ENCODE measurements around the gene GATAD2B. TPM values are rescaled to one million over a fixed set of nuclear protein-coding genes. Genes with fewer than 3 reads are reported as not detected.

GATAD2B gene
- polyA plus RNA-seq, 3 donors, result 1.1 to 11.0 (median 2.0) TPM

GRCh38 chr1:153926405-153926804 lies 3.6 kb upstream of the GATAD2B start:
- no peak overlapping the region for H3K4me3 Mint-ChIP-seq
- H3K79me2 ChIP-seq (ENCODE audit: insufficient read depth, low read length), result peaks cover 12% of the 10 kb centered on the region
- no peak overlapping the region for H3K27ac ChIP-seq (ENCODE audit: low read depth in 1 of 2, low read length in 2 of 2)
- peaks cover 32% of the 10 kb centered on the region for H4K20me1 ChIP-seq (ENCODE audit: insufficient read depth, low read length)
- no peak overlapping the region for H3K4me2 ChIP-seq (replicated peaks; ENCODE audit: extremely low read depth, low read length, poor library complexity, severe bottlenecking)
- WGBS (ENCODE audit: insufficient coverage), result 96% methylated on average over 3 of the region's 4 CpGs
- TF ChIP-seq CTCF (IDR thresholded peaks at IDR 0.05), result no peak
- H3K4me3 ChIP-seq (replicated peaks in 1 of 3; ENCODE audit: low read depth in 2 of 3, low read length in 3 of 3), result no peak overlapping the region
- no peak for DNase-seq
- peaks cover 22 to 26% of the 10 kb centered on the region in 2 donors for H3K36me3 ChIP-seq (replicated peaks in 1 of 2; ENCODE audit: control insufficient read depth in 1 of 2, insufficient read depth in 2 of 2, low read length in 2 of 2)
- H3K27ac Mint-ChIP-seq, result no peak overlapping the region
- no peaks in the 10 kb centered on the region for H3K9me3 Mint-ChIP-seq
- no peak overlapping the region for H2AFZ ChIP-seq (ENCODE audit: insufficient read depth, low read depth, low read length, poor library complexity, severe bottlenecking)
- peaks cover 17 to 20% of the 10 kb centered on the region in 2 donors for H3K4me1 ChIP-seq (ENCODE audit: control insufficient read depth in 1 of 2, insufficient read depth in 2 of 2, low read length in 2 of 2)
- no peaks in the 10 kb centered on the region for H3K27me3 ChIP-seq (ENCODE audit: control insufficient read depth in 2 of 2, insufficient read depth in 2 of 2, low read length in 2 of 2)
- peaks cover 24% of the 10 kb centered on the region for H3K4me1 Mint-ChIP-seq
- peaks cover 0 to 4% (median 0%) of the 10 kb centered on the region in 3 donors for H3K27me3 Mint-ChIP-seq (ENCODE audit: low read depth in 3 of 3)
- intact Hi-C loops (cut with micrococcal nuclease), result no loop called here
- no peaks in the 10 kb centered on the region for H3K9me3 ChIP-seq (replicated peaks in 1 of 2; ENCODE audit: control insufficient read depth in 1 of 2, insufficient read depth in 1 of 2, low read length in 2 of 2)
- peaks cover 23 to 26% of the 10 kb centered on the region in 2 donors for H3K36me3 Mint-ChIP-seq
- no peak overlapping the region for H3K9ac ChIP-seq (ENCODE audit: insufficient read depth, low read length, poor library complexity, severe bottlenecking)

DNA sequence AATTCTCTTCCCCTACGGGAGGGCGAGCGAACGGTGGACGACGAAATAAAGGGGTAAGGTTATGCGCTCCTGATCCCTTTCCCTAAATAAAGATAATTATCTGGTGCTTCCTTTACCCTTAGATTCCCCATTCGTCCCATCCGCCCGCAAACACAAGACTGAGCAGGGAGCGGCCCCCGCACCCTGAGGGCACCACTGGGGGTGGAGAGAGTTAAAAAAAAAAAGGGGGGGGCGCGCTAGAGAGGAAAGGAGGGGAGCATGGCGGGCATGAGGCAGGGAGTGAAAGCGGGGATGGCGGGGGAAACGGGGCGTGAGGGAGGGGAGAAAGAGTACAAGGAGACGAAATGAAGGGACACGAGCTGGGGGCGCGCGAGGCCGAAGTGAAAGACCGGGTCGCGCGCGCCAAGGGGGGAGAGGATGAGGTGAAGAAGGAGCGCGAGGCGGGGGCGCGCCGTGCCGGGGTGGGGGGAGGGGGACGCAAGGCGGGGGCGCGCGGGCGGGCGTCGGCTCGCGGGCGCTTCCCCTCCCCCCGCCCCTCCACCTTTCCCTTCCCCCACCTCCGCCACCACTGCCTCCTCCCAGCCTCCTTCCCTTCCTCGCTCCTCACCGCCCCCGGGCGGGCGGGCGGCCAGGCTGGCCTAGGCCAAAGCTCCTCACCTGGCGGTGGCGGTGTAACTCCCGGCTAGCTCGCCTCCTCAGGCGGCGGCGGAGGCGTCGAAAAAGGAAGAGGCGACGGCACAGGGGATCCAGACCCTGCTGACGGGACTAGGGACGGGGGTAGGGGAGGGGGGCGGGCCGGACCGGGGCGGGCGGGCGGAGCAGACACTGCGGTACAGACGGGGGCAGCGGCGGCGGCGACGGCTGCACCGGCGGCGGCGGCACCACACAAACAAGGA lies 448 bp downstream of the GATAD2B start:
- WGBS (ENCODE audit: insufficient coverage), result under 1% methylated on average over 22 of the region's 86 CpGs
- Histone ChIP-seq H3K4me2 (replicated peaks; ENCODE audit: extremely low read depth, low read length, poor library complexity, severe bottlenecking) (peak overlapping the region; percentile 79), H3K4me3 (replicated peaks in 1 of 3; ENCODE audit: low read depth in 2 of 3, low read length in 3 of 3) (peak overlapping the region; percentile 74 to 83 (median 80)), H3K27ac (ENCODE audit: low read depth in 1 of 2, low read length in 2 of 2) (peak overlapping the region; percentile 49 to 74), H3K27me3 (ENCODE audit: control insufficient read depth in 2 of 2, insufficient read depth in 2 of 2, low read length in 2 of 2) (no peaks in the 10 kb centered on the region), H4K20me1 (ENCODE audit: insufficient read depth, low read length) (peaks cover 39% of the 10 kb centered on the region), H3K36me3 (replicated peaks in 1 of 2; ENCODE audit: control insufficient read depth in 1 of 2, insufficient read depth in 2 of 2, low read length in 2 of 2) (peaks cover 0 to 17% of the 10 kb centered on the region in 2 donors), H3K9ac (ENCODE audit: insufficient read depth, low read length, poor library complexity, severe bottlenecking) (peak overlapping the region; percentile 65), H3K4me1 (ENCODE audit: control insufficient read depth in 1 of 2, insufficient read depth in 2 of 2, low read length in 2 of 2) (peaks cover 31 to 39% of the 10 kb centered on the region in 2 donors), H3K79me2 (ENCODE audit: insufficient read depth, low read length) (peaks cover 53% of the 10 kb centered on the region), H2AFZ (ENCODE audit: insufficient read depth, low read depth, low read length, poor library complexity, severe bottlenecking) (peak overlapping the region; percentile 72), H3K9me3 (replicated peaks in 1 of 2; ENCODE audit: control insufficient read depth in 1 of 2, insufficient read depth in 1 of 2, low read length in 2 of 2) (no peaks in the 10 kb centered on the region)
- Mint-ChIP-seq H3K4me1 (peaks cover 40% of the 10 kb centered on the region), H3K4me3 (peak overlapping the region; percentile 92 to 95), H3K27ac (peak overlapping the region; percentile 72 to 97 (median 91)), H3K27me3 (ENCODE audit: low read depth in 3 of 3) (peaks cover 0 to 3% (median 0%) of the 10 kb centered on the region in 3 donors), H3K9me3 (no peaks in the 10 kb centered on the region), H3K36me3 (peaks cover 14 to 26% of the 10 kb centered on the region in 2 donors)
- TF ChIP-seq CTCF (IDR thresholded peaks at IDR 0.05), result no peak
- peak in 2 of 3 donors; percentile 21 to 28 for DNase-seq
- intact Hi-C loops (cut with micrococcal nuclease), result loop anchor here (2.0 to 5.0 kb wide), 4 partner anchors 22 to 115 kb away; partner anchors contain the start of genes CRTC2 (in 1 of the 2) and RAB13 (in 1 of the 2)

Measured in CD14-positive monocyte (primary cell).